Keratinocyte (primary cell): ENCODE data around the gene SCAF1. TPM values are rescaled to one million over a fixed set of nuclear protein-coding genes. Genes with fewer than 3 reads are reported as not detected.

Experiments used
- DNase-seq: peaks from one replicate; pipeline ENCODE4 v3.0.0-alpha.2; 2011; ENCODE audit warnings: low read depth, missing footprints, low spot score
- FAIRE-seq: peaks from 2 replicates; lab custom pipeline; 2011; peaks lifted over from hg19 to GRCh38; lab: Jason Lieb, UNC
- H2AFZ ChIP-seq: 2 replicates; pipeline ENCODE4 v1.6.0; 2012; ENCODE audit warnings: low read length, control low read depth, inconsistent platforms; ENCODE audit not compliant: control insufficient read depth
- H3K27ac ChIP-seq: 2 replicates; pipeline ENCODE4 v1.5.1; 2011; ENCODE audit warnings: low read length; ENCODE audit not compliant: control insufficient read depth, insufficient read depth
- H3K27me3 ChIP-seq: 3 replicates; pipeline ENCODE4 v1.6.0; 2011; ENCODE audit warnings: low read length; ENCODE audit not compliant: control insufficient read depth, insufficient read depth; ENCODE audit errors: extremely low read depth
- H3K36me3 ChIP-seq, 2 experiments: 2 replicates in 1 of 2; 3 replicates in 1 of 2; pipeline ENCODE4 v1.5.1; 2011; ENCODE audit warnings: low read length in 2 of 2, mild to moderate bottlenecking in 1 of 2; ENCODE audit not compliant: control insufficient read depth in 2 of 2, insufficient read depth in 2 of 2; ENCODE audit errors: extremely low read depth in 1 of 2
- H3K4me1 ChIP-seq: 3 replicates; pipeline ENCODE4 v1.5.1; 2011; ENCODE audit warnings: low read length; ENCODE audit not compliant: control insufficient read depth, insufficient read depth; ENCODE audit errors: extremely low read depth
- H3K4me2 ChIP-seq: 3 replicates; pipeline ENCODE4 v1.6.0; 2011; ENCODE audit warnings: low read depth, low read length; ENCODE audit not compliant: control insufficient read depth, insufficient read depth; ENCODE audit errors: extremely low read depth
- H3K4me3 ChIP-seq, 3 experiments: fragments of 200-600 bp in 1 of 3; sonication (generic) in 1 of 3; 2 replicates in 2 of 3; 3 replicates in 1 of 3; pipeline ENCODE4 v1.5.1; 2011 to 2016; ENCODE audit warnings: low read length in 3 of 3, mild to moderate bottlenecking in 3 of 3, control low read depth in 2 of 3, inconsistent platforms in 1 of 3, low read depth in 1 of 3, mixed read lengths in 1 of 3, mixed run types in 1 of 3, moderate library complexity in 1 of 3; ENCODE audit not compliant: control insufficient read depth in 2 of 3, insufficient read depth in 2 of 3; ENCODE audit errors: extremely low read depth in 1 of 3
- H3K79me2 ChIP-seq: 2 replicates; pipeline ENCODE4 v1.6.0; 2012; ENCODE audit warnings: low read length; ENCODE audit not compliant: control insufficient read depth, insufficient read depth
- H3K9ac ChIP-seq: 3 replicates; pipeline ENCODE4 v1.6.0; 2011; ENCODE audit warnings: low read length; ENCODE audit not compliant: control insufficient read depth, insufficient read depth; ENCODE audit errors: extremely low read depth
- H3K9me1 ChIP-seq: 3 replicates; pipeline ENCODE4 v1.6.0; 2011; ENCODE audit warnings: low read length; ENCODE audit not compliant: control insufficient read depth, insufficient read depth; ENCODE audit errors: extremely low read depth
- H3K9me3 ChIP-seq: 2 replicates; pipeline ENCODE4 v1.5.1; 2012; ENCODE audit warnings: low read depth, low read length; ENCODE audit not compliant: control insufficient read depth
- H4K20me1 ChIP-seq: 3 replicates; pipeline ENCODE4 v1.6.0; 2011; ENCODE audit warnings: low read length; ENCODE audit not compliant: control insufficient read depth, insufficient read depth; ENCODE audit errors: extremely low read depth
- EZH2 ChIP-seq: IDR thresholded peaks from one replicate; pipeline ENCODE4 v1.6.1; 2012; ENCODE audit warnings: inconsistent platforms, mild to moderate bottlenecking, low read length, moderate library complexity
- dilution Hi-C: fragments of 300-500 bp; cut with MboI; formaldehyde crosslinking; loops from one replicate; pipeline ENCODE4 v1.7.0; 2020; ENCODE audit warnings: low sequenced_read_pairs; ENCODE audit not compliant: extremely low pct_ligation_motif_present
- polyA plus RNA-seq, 5 experiments: library from polyadenylated mRNA; depleted of rRNA in 3 of 5; stranded (reverse) in 3 of 5; stranded (forward) in 1 of 5; unstranded in 1 of 5; fragments of >200 nt; gene quantifications; 1 replicate in 1 of 5; 2 replicates in 3 of 5; 3 replicates in 1 of 5; pipeline versions ENCODE4 v1.2.1 to v1.2.3, GENCODE V29; 2011 to 2012; ENCODE audit warnings: missing spikeins in 2 of 5, low read depth in 1 of 5, low replicate concordance in 1 of 5
- TF ChIP-seq, protein P1 (sequence below), 3 experiments: IDR thresholded peaks in 1 of 3; conservative IDR thresholded peaks in 1 of 3; optimal IDR thresholded peaks in 1 of 3; 2 replicates in 2 of 3; 3 replicates in 1 of 3; pipeline versions ENCODE3 to v1.5.1; 2011; ENCODE audit warnings: low read length in 3 of 3, mild to moderate bottlenecking in 3 of 3, moderate library complexity in 2 of 3, control low read depth in 1 of 3, inconsistent platforms in 1 of 3; ENCODE audit not compliant: insufficient read depth in 2 of 3; ENCODE audit errors: extremely low read depth in 1 of 3

SCAF1 gene
- polyA plus RNA-seq, 1 donor (not counting 4 experiments of a cell fraction or from before 2014, with no cell fraction given) = 3.4 TPM

- Histone ChIP-seq H3K4me2 (peak overlapping the region; percentile 98), H3K27ac (peak overlapping the region; percentile 99), H3K9ac (peak overlapping the region; percentile 99), H3K4me1 (peaks cover 24% of the 10 kb centered on the region), H3K9me3 (no peaks in the 10 kb centered on the region), H3K9me1 (no peaks in the 10 kb centered on the region), H2AFZ (no peak overlapping the region), H3K79me2 (peaks cover 48% of the 10 kb centered on the region), H3K4me3 (peak overlapping the region; percentile 90 to 97 (median 96)), H4K20me1 (peaks cover 27% of the 10 kb centered on the region), H3K27me3 (no peaks in the 10 kb centered on the region), H3K36me3 (peaks cover 17 to 19% of the 10 kb centered on the region in 2 experiments)
- DNase-seq (no peak), FAIRE-seq (no peak)
- TF ChIP-seq EZH2 = no peak
- TF ChIP-seq, protein P1, sequence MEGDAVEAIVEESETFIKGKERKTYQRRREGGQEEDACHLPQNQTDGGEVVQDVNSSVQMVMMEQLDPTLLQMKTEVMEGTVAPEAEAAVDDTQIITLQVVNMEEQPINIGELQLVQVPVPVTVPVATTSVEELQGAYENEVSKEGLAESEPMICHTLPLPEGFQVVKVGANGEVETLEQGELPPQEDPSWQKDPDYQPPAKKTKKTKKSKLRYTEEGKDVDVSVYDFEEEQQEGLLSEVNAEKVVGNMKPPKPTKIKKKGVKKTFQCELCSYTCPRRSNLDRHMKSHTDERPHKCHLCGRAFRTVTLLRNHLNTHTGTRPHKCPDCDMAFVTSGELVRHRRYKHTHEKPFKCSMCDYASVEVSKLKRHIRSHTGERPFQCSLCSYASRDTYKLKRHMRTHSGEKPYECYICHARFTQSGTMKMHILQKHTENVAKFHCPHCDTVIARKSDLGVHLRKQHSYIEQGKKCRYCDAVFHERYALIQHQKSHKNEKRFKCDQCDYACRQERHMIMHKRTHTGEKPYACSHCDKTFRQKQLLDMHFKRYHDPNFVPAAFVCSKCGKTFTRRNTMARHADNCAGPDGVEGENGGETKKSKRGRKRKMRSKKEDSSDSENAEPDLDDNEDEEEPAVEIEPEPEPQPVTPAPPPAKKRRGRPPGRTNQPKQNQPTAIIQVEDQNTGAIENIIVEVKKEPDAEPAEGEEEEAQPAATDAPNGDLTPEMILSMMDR (optimal IDR thresholded peaks at IDR 0.05 in 1 of 3, IDR thresholded peaks at IDR 0.05 in 1 of 3, conservative IDR thresholded peaks at IDR 0.05 in 1 of 3; ENCODE audit: extremely low read depth in 1 of 3, insufficient read depth in 2 of 3, low read length in 3 of 3) = peak; percentile 59 to 77 (median 71)
- dilution Hi-C loops = no loop called here
These were observed 36.1 kb downstream of the SCAF1 start for GRCh38 chr19:49677901-49678674.

- peak overlapping the region; percentile 2 to 20 (median 11) for H3K4me3 ChIP-seq
- no peak overlapping the region for H3K27ac ChIP-seq
- peaks cover 50% of the 10 kb centered on the region for H3K79me2 ChIP-seq
- DNase-seq (no peak), FAIRE-seq (no peak)
- no peak for TF ChIP-seq EZH2
- TF ChIP-seq, protein P1 (optimal IDR thresholded peaks at IDR 0.05 in 1 of 3, IDR thresholded peaks at IDR 0.05 in 1 of 3, conservative IDR thresholded peaks at IDR 0.05 in 1 of 3; ENCODE audit: extremely low read depth in 1 of 3, insufficient read depth in 2 of 3, low read length in 3 of 3) = no peak
- H3K27me3 ChIP-seq = no peaks in the 10 kb centered on the region
- H3K9me1 ChIP-seq = no peaks in the 10 kb centered on the region
- H3K9me3 ChIP-seq = no peaks in the 10 kb centered on the region
- peaks cover 24% of the 10 kb centered on the region for H3K4me1 ChIP-seq
- H3K4me2 ChIP-seq = peak overlapping the region; percentile 98
- peaks cover 27% of the 10 kb centered on the region for H4K20me1 ChIP-seq
- dilution Hi-C loops = no loop called here
- H3K36me3 ChIP-seq = peaks cover 23 to 24% of the 10 kb centered on the region in 2 experiments
- peak overlapping the region; percentile 6 for H3K9ac ChIP-seq
- no peak overlapping the region for H2AFZ ChIP-seq
These were observed 37.2 kb downstream of the SCAF1 start for GRCh38 chr19:49678985-49679770.
